Skeletal muscle satellite cell (primary cell): ENCODE results near the gene AANAT.
A peak's percentile ranks its signal among the peaks of the same experiment; 100 is the strongest.
"Not testable (repeated sequence)": the region's sequence is repeated elsewhere in the genome, so short reads cannot be mapped to it uniquely, and the experiment has no call there.

Source experiments
- H3K27me3 ChIP-seq: 2 replicates; pipeline ENCODE4 v1.7.0; 2013; ENCODE audit warnings: low read length; ENCODE audit not compliant: control insufficient read depth, insufficient read depth
- H3K36me3 ChIP-seq: 2 replicates; pipeline ENCODE4 v1.7.0; 2013; ENCODE audit warnings: mild to moderate bottlenecking, control low read depth, low read length; ENCODE audit not compliant: insufficient read depth
- H3K4me1 ChIP-seq: 2 replicates; pipeline ENCODE4 v1.7.0; 2013; ENCODE audit warnings: low read length; ENCODE audit not compliant: control insufficient read depth, insufficient read depth
- H3K4me2 ChIP-seq: 2 replicates; pipeline ENCODE4 v1.7.0; 2013; ENCODE audit warnings: mild to moderate bottlenecking, low read length
- H3K4me3 ChIP-seq: 2 replicates; pipeline ENCODE4 v1.7.0; 2013; ENCODE audit warnings: low read length
- H3K9ac ChIP-seq: 2 replicates; pipeline ENCODE4 v1.7.0; 2013; ENCODE audit warnings: mild to moderate bottlenecking, low read depth, low read length, moderate library complexity
- H3K9me3 ChIP-seq: replicated peaks from 2 replicates; pipeline ENCODE4 v1.7.0; 2013; ENCODE audit warnings: mild to moderate bottlenecking, control low read depth, low read length

AANAT gene

GRCh38 chr17:76501827-76502307, 34.5 kb downstream of the AANAT start:
- peak overlapping the region; percentile 81 for H3K9ac ChIP-seq
- H3K4me1 ChIP-seq: peaks cover 51% of the 10 kb centered on the region
- no peaks in the 10 kb centered on the region for H3K9me3 ChIP-seq
- peaks cover 4% of the 10 kb centered on the region for H3K27me3 ChIP-seq
- no peaks in the 10 kb centered on the region for H3K36me3 ChIP-seq
- H3K4me3 ChIP-seq: peak overlapping the region; percentile 80
- peak overlapping the region; percentile 84 for H3K4me2 ChIP-seq

- no peak overlapping the region for H3K4me3 ChIP-seq
- no peaks in the 10 kb centered on the region for H3K36me3 ChIP-seq
- peaks cover 10% of the 10 kb centered on the region for H3K27me3 ChIP-seq
- H3K9ac ChIP-seq: no peak overlapping the region
- peaks cover 47% of the 10 kb centered on the region for H3K4me1 ChIP-seq
- no peak overlapping the region for H3K4me2 ChIP-seq
- no peaks in the 10 kb centered on the region for H3K9me3 ChIP-seq
Observed at GRCh38 chr17:76502341-76503211, 35.2 kb downstream of the AANAT start.

GRCh38 chr17:76504117-76504516, 36.7 kb downstream of the AANAT start:
- no peak overlapping the region for H3K4me2 ChIP-seq
- H3K36me3 ChIP-seq: no peaks in the 10 kb centered on the region
- H3K4me1 ChIP-seq: peaks cover 31% of the 10 kb centered on the region
- no peak overlapping the region for H3K4me3 ChIP-seq
- peaks cover 16% of the 10 kb centered on the region for H3K27me3 ChIP-seq
- no peak overlapping the region for H3K9ac ChIP-seq
- no peaks in the 10 kb centered on the region for H3K9me3 ChIP-seq

- H3K9ac ChIP-seq: no peak overlapping the region
Observed at GRCh38 chr17:76506408-76507345, 39.3 kb downstream of the AANAT start.

GRCh38 chr17:76508472-76509063, 41.2 kb downstream of the AANAT start:
- H3K27me3 ChIP-seq: peaks cover 16% of the 10 kb centered on the region
- not testable (repeated sequence) for H3K36me3 ChIP-seq, H3K4me1 ChIP-seq, H3K9me3 ChIP-seq, H3K4me3 ChIP-seq, H3K9ac ChIP-seq, H3K4me2 ChIP-seq

More at GRCh38 chr17:76506408-76507345, 39.3 kb downstream of the AANAT start:
- Histone ChIP-seq H3K36me3 (no peaks in the 10 kb centered on the region), H3K4me3 (no peak overlapping the region), H3K4me2 (peak overlapping the region; percentile 47), H3K4me1 (peaks cover 14% of the 10 kb centered on the region), H3K9me3 (no peaks in the 10 kb centered on the region), H3K27me3 (peaks cover 16% of the 10 kb centered on the region)

- Histone ChIP-seq H3K4me1 (peaks cover 20% of the 10 kb centered on the region), H3K4me3 (no peak overlapping the region), H3K4me2 (no peak overlapping the region), H3K27me3 (peaks cover 16% of the 10 kb centered on the region), H3K9me3 (no peaks in the 10 kb centered on the region), H3K9ac (no peak overlapping the region), H3K36me3 (no peaks in the 10 kb centered on the region)
Observed at GRCh38 chr17:76510831-76511244, 43.4 kb downstream of the AANAT start.

- H3K4me2 ChIP-seq: no peak overlapping the region
- no peaks in the 10 kb centered on the region for H3K9me3 ChIP-seq
- H3K27me3 ChIP-seq: peaks cover 12% of the 10 kb centered on the region
- H3K4me3 ChIP-seq: no peak overlapping the region
- H3K9ac ChIP-seq: no peak overlapping the region
- peaks cover 20% of the 10 kb centered on the region for H3K4me1 ChIP-seq
- no peaks in the 10 kb centered on the region for H3K36me3 ChIP-seq
Observed at GRCh38 chr17:76511668-76512365, 44.4 kb downstream of the AANAT start.

- no peak overlapping the region for H3K9ac ChIP-seq
- no peaks in the 10 kb centered on the region for H3K9me3 ChIP-seq
- H3K36me3 ChIP-seq: no peaks in the 10 kb centered on the region
- peaks cover 5% of the 10 kb centered on the region for H3K27me3 ChIP-seq
- H3K4me3 ChIP-seq: no peak overlapping the region
- H3K4me1 ChIP-seq: peaks cover 20% of the 10 kb centered on the region
- H3K4me2 ChIP-seq: no peak overlapping the region
Observed at GRCh38 chr17:76512366-76513305, 45.2 kb downstream of the AANAT start.

GRCh38 chr17:76513306-76513692, 45.9 kb downstream of the AANAT start:
- H3K9ac ChIP-seq: no peak overlapping the region
- no peak overlapping the region for H3K4me2 ChIP-seq
- H3K27me3 ChIP-seq: no peaks in the 10 kb centered on the region
- H3K4me3 ChIP-seq: no peak overlapping the region
- H3K36me3 ChIP-seq: no peaks in the 10 kb centered on the region
- no peaks in the 10 kb centered on the region for H3K9me3 ChIP-seq
- peaks cover 20% of the 10 kb centered on the region for H3K4me1 ChIP-seq

GRCh38 chr17:76514355-76514754, 47.0 kb downstream of the AANAT start:
- not testable (repeated sequence) for H3K4me3 ChIP-seq, H3K27me3 ChIP-seq, H3K9ac ChIP-seq, H3K9me3 ChIP-seq, H3K36me3 ChIP-seq, H3K4me2 ChIP-seq
- peaks cover 20% of the 10 kb centered on the region for H3K4me1 ChIP-seq
